IPS-15b (cell line): ENCODE data around the gene MYH10.

ENCODE experiments used
- H3K27me3 ChIP-seq: one replicate; pipeline ENCODE4 v1.6.1; 2013; ENCODE audit warnings: low read length; ENCODE audit not compliant: control insufficient read depth, insufficient read depth
- H3K36me3 ChIP-seq: one replicate; pipeline ENCODE4 v1.6.1; 2013; ENCODE audit warnings: low read length; ENCODE audit not compliant: control insufficient read depth, insufficient read depth
- H3K4me1 ChIP-seq: one replicate; pipeline ENCODE4 v1.6.1; 2013; ENCODE audit warnings: mild to moderate bottlenecking, low read length; ENCODE audit not compliant: control insufficient read depth, insufficient read depth
- H3K4me3 ChIP-seq: one replicate; pipeline ENCODE4 v1.5.1; 2013; ENCODE audit warnings: low read depth, low read length
- H3K9ac ChIP-seq: one replicate; pipeline ENCODE4 v1.6.1; 2013; ENCODE audit warnings: low read depth, mild to moderate bottlenecking, low read length
- H3K9me3 ChIP-seq: one replicate; pipeline ENCODE4 v1.6.1; 2013; ENCODE audit warnings: mild to moderate bottlenecking, low read length; ENCODE audit not compliant: control insufficient read depth, insufficient read depth

The MYH10 gene

GRCh38 chr17:8630227-8630801, at the start of gene MYH10:
Gene MYH10, minus strand, starts transcription at chr17:8630725. Its CDS starts 7,479 bp downstream, at chr17:8623246.
- Histone ChIP-seq H3K27me3 (no peaks in the 10 kb centered on the region), H3K36me3 (no peaks in the 10 kb centered on the region), H3K9me3 (no peaks in the 10 kb centered on the region), H3K4me3 (peak within 1 kb of the TSS; percentile 82), H3K4me1 (peaks cover 14% of the 10 kb centered on the region), H3K9ac (peak within 1 kb of the TSS; percentile 71)

- H3K9me3 ChIP-seq = no peaks in the 10 kb centered on the region
- H3K27me3 ChIP-seq = peaks cover 3% of the 10 kb centered on the region
- no peaks in the 10 kb centered on the region for H3K36me3 ChIP-seq
- no peak overlapping the region for H3K4me3 ChIP-seq
- H3K4me1 ChIP-seq = peaks cover 13% of the 10 kb centered on the region
- no peak overlapping the region for H3K9ac ChIP-seq
These were observed 48.6 kb upstream of the MYH10 start for GRCh38 chr17:8679126-8679525.

GRCh38 chr17:8675306-8675705, 44.8 kb upstream of the MYH10 start:
- peaks cover 3% of the 10 kb centered on the region for H3K27me3 ChIP-seq
- peaks cover 14% of the 10 kb centered on the region for H3K4me1 ChIP-seq
- H3K9me3 ChIP-seq = no peaks in the 10 kb centered on the region
- H3K9ac ChIP-seq = no peak overlapping the region
- no peaks in the 10 kb centered on the region for H3K36me3 ChIP-seq
- peak overlapping the region; percentile 8 for H3K4me3 ChIP-seq

- Histone ChIP-seq H3K9me3 (no peaks in the 10 kb centered on the region), H3K4me3 (no peak overlapping the region), H3K4me1 (peaks cover 14% of the 10 kb centered on the region), H3K36me3 (no peaks in the 10 kb centered on the region), H3K27me3 (peaks cover 3% of the 10 kb centered on the region), H3K9ac (no peak overlapping the region)
These were observed 44.1 kb upstream of the MYH10 start for GRCh38 chr17:8674344-8675305.

- H3K9ac ChIP-seq = no peak overlapping the region
- peaks cover 3% of the 10 kb centered on the region for H3K27me3 ChIP-seq
- H3K4me3 ChIP-seq = no peak overlapping the region
- no peaks in the 10 kb centered on the region for H3K36me3 ChIP-seq
- peaks cover 14% of the 10 kb centered on the region for H3K4me1 ChIP-seq
- H3K9me3 ChIP-seq = no peaks in the 10 kb centered on the region
These were observed 43.1 kb upstream of the MYH10 start for GRCh38 chr17:8673612-8674011.

GRCh38 chr17:8672326-8672725, 41.8 kb upstream of the MYH10 start:
- Histone ChIP-seq H3K9ac (no peak overlapping the region), H3K27me3 (peaks cover 3% of the 10 kb centered on the region), H3K36me3 (no peaks in the 10 kb centered on the region), H3K4me3 (no peak overlapping the region), H3K4me1 (peaks cover 14% of the 10 kb centered on the region), H3K9me3 (no peaks in the 10 kb centered on the region)

- no peaks in the 10 kb centered on the region for H3K9me3 ChIP-seq
- peaks cover 10% of the 10 kb centered on the region for H3K4me1 ChIP-seq
- H3K36me3 ChIP-seq = no peaks in the 10 kb centered on the region
- H3K9ac ChIP-seq = no peak overlapping the region
- peaks cover 3% of the 10 kb centered on the region for H3K27me3 ChIP-seq
- no peak overlapping the region for H3K4me3 ChIP-seq
These were observed 39.9 kb upstream of the MYH10 start for GRCh38 chr17:8670421-8670820.

GRCh38 chr17:8668176-8668740, 37.7 kb upstream of the MYH10 start:
- Histone ChIP-seq H3K27me3 (no peaks in the 10 kb centered on the region), H3K36me3 (no peaks in the 10 kb centered on the region), H3K4me1 (no peaks in the 10 kb centered on the region), H3K9ac (no peak overlapping the region), H3K9me3 (no peaks in the 10 kb centered on the region), H3K4me3 (no peak overlapping the region)

- no peaks in the 10 kb centered on the region for H3K9me3 ChIP-seq
- no peaks in the 10 kb centered on the region for H3K36me3 ChIP-seq
- no peaks in the 10 kb centered on the region for H3K27me3 ChIP-seq
- no peak overlapping the region for H3K4me3 ChIP-seq
- H3K9ac ChIP-seq = no peak overlapping the region
- no peaks in the 10 kb centered on the region for H3K4me1 ChIP-seq
These were observed 36.9 kb upstream of the MYH10 start for GRCh38 chr17:8667421-8667820.

GRCh38 chr17:8665684-8666083, 35.2 kb upstream of the MYH10 start:
- Histone ChIP-seq H3K4me3 (no peak overlapping the region), H3K9me3 (no peaks in the 10 kb centered on the region), H3K4me1 (no peaks in the 10 kb centered on the region), H3K9ac (no peak overlapping the region), H3K36me3 (no peaks in the 10 kb centered on the region), H3K27me3 (no peaks in the 10 kb centered on the region)

- Histone ChIP-seq H3K9ac (no peak overlapping the region), H3K4me1 (no peaks in the 10 kb centered on the region), H3K4me3 (no peak overlapping the region), H3K36me3 (no peaks in the 10 kb centered on the region), H3K9me3 (no peaks in the 10 kb centered on the region), H3K27me3 (no peaks in the 10 kb centered on the region)
These were observed 34.1 kb upstream of the MYH10 start for GRCh38 chr17:8664456-8665126.
